NCI-H2107 treated with DMSO at 0.1 percent for 48 hours (cell line): Measurements from ENCODE around the gene TOMM34.

Experiments used
- DNase-seq: peaks from one replicate; lab custom pipeline; 2025; ENCODE audit not compliant: unreplicated experiment; lab: John Stamatoyannopoulos, UW

The TOMM34 gene

DNA sequence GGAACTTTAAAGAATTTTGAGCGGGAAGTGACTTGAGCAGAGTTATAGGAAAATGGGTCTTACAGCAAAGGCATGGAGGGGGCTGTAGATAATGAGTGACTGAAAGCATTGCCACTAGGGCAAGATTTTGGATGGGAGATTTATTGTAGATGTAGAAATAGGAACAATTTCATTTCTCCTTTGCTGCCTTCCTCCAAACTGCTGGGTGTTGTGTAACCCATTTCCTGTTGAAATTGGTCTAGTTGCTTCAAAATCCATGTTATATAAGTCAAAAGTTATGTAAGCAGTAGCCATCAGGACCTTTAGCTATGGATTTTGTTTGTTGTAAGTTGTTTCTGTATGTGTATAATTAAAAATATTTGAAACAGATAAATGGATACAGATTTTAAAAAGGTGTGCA lies 63.6 kb downstream of the TOMM34 start:
- DNase-seq, result no peak

DNA sequence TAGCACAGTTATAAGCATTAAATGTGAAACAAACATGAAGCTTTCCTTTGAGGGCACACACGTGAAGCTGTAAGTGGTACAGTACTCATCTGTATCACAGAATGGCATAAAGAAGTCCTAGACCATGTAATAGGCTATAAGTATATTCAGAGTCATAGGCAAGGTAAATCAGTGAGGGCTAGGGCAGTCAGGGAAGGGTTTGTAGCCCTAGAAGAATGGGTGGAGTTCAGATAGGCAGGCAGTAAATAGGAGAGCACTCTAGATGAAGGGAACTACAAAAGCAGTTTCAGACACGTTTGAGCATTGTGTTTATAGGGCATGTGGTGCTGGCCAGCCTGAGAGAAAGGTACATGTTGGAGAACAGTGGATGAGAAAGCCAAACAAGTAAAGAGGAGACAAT lies 65.2 kb downstream of the TOMM34 start:
- no peak for DNase-seq
